HepG2 (cell line): ENCODE measurements around the gene BLVRB. TPM values are rescaled to one million over a fixed set of nuclear protein-coding genes. Genes with fewer than 3 reads are reported as not detected.

Experiments
- HOXA3 ChIP-seq: sonication (generic); formaldehyde crosslinking; IDR thresholded peaks from 2 replicates; pipeline ENCODE4 v1.5.0; 2020; ENCODE audit warnings: missing genetic modification reagents
- JARID2 ChIP-seq: sonication (generic); formaldehyde crosslinking; IDR thresholded peaks from 2 replicates; pipeline ENCODE4 v1.8.1; 2023; ENCODE audit warnings: missing genetic modification reagents, inconsistent platforms; ENCODE audit not compliant: insufficient replicate concordance
- JUNB ChIP-seq: sonication (generic); formaldehyde crosslinking; IDR thresholded peaks from 2 replicates; pipeline ENCODE4 v1.8.0; 2022; ENCODE audit warnings: missing genetic modification reagents, mild to moderate bottlenecking, borderline replicate concordance
- KLF9 ChIP-seq: IDR thresholded peaks from 2 replicates; pipeline ENCODE4 v1.6.1; 2016; ENCODE audit warnings: low read depth
- MTF2 ChIP-seq: sonication (generic); formaldehyde crosslinking; IDR thresholded peaks from 2 replicates; pipeline ENCODE4 v1.5.0; 2020; ENCODE audit warnings: missing genetic modification reagents, borderline replicate concordance
- NFYC ChIP-seq: IDR thresholded peaks from 2 replicates; pipeline ENCODE4 v1.6.1; 2016; ENCODE audit warnings: missing genetic modification reagents, missing compliant biosample characterization
- PHB2 ChIP-seq: fragments of 450-650 bp; IDR thresholded peaks from 2 replicates; pipeline ENCODE4 v1.6.1; 2018; ENCODE audit not compliant: partially characterized antibody
- STAG1 ChIP-seq: sonication (generic); formaldehyde crosslinking; IDR thresholded peaks from 2 replicates; pipeline ENCODE4 v1.4.0; 2020; ENCODE audit warnings: missing genetic modification reagents
- TEAD2 ChIP-seq: sonication (generic); formaldehyde crosslinking; IDR thresholded peaks from 2 replicates; pipeline ENCODE4 v1.9.0; 2021; ENCODE audit warnings: missing genetic modification reagents
- ZNF225 ChIP-seq: sonication (generic); formaldehyde crosslinking; IDR thresholded peaks from 2 replicates; pipeline ENCODE4 v1.4.0; 2020; ENCODE audit warnings: mild to moderate bottlenecking, missing genetic modification reagents
- ZNF567 ChIP-seq: sonication (generic); formaldehyde crosslinking; IDR thresholded peaks from 2 replicates; pipeline ENCODE4 v1.8.1; 2023; ENCODE audit warnings: mild to moderate bottlenecking, missing genetic modification reagents, borderline replicate concordance
- ZNF605 ChIP-seq: sonication (generic); formaldehyde crosslinking; IDR thresholded peaks from 2 replicates; pipeline ENCODE4 v1.8.0; 2022; ENCODE audit warnings: mild to moderate bottlenecking, missing genetic modification reagents
- ZNF687 ChIP-seq: sonication (generic); formaldehyde crosslinking; IDR thresholded peaks from 2 replicates; pipeline ENCODE4 v1.5.1; 2020; ENCODE audit warnings: mild to moderate bottlenecking, missing genetic modification reagents, moderate library complexity
- ZNF691 ChIP-seq: sonication (generic); formaldehyde crosslinking; IDR thresholded peaks from 2 replicates; pipeline ENCODE4 v1.4.0; 2020; ENCODE audit warnings: missing genetic modification reagents, low read depth, mild to moderate bottlenecking, borderline replicate concordance
- ZNF746 ChIP-seq: sonication (generic); formaldehyde crosslinking; IDR thresholded peaks from 2 replicates; pipeline ENCODE4 v1.8.0; 2022; ENCODE audit warnings: mild to moderate bottlenecking, missing genetic modification reagents
- ZNF747 ChIP-seq: sonication (generic); formaldehyde crosslinking; IDR thresholded peaks from 2 replicates; pipeline ENCODE4 v1.8.1; 2023; ENCODE audit warnings: missing genetic modification reagents, mild to moderate bottlenecking, borderline replicate concordance
- ZNF766 ChIP-seq: sonication (generic); formaldehyde crosslinking; IDR thresholded peaks from 2 replicates; pipeline ENCODE4 v1.5.0; 2020; ENCODE audit warnings: missing genetic modification reagents, borderline replicate concordance
- ZSCAN30 ChIP-seq: sonication (generic); formaldehyde crosslinking; IDR thresholded peaks from 2 replicates; pipeline ENCODE4 v1.5.0; 2020; ENCODE audit warnings: mild to moderate bottlenecking, missing genetic modification reagents
- polyA plus RNA-seq, 8 experiments: library from polyadenylated mRNA; depleted of rRNA in 3 of 8; stranded (reverse) in 7 of 8; unstranded in 1 of 8; fragments of >200 nt; fragmentation: Illumina TruSeq in 4 of 8; extraction: Trizol in 4 of 8; gene quantifications; 2 replicates each; pipeline versions ENCODE4 v1.2.1 to v1.2.3, GENCODE V29; 2011 to 2016; ENCODE audit warnings: low read depth in 4 of 8, missing spikeins in 1 of 8, mixed read lengths in 1 of 8; ENCODE audit not compliant: insufficient read depth in 1 of 8
- total RNA-seq, 5 experiments: library from RNA; depleted of rRNA; stranded (reverse); fragments of >200 nt; fragmentation: Illumina TruSeq; extraction: Trizol; gene quantifications; 2 replicates each; pipeline ENCODE4 v1.2.3, GENCODE V29; 2016; ENCODE audit warnings: low read depth in 1 of 5
- TF ChIP-seq, protein P1 (sequence below): sonication (generic); formaldehyde crosslinking; IDR thresholded peaks from 2 replicates; pipeline ENCODE4 v1.9.0; 2021; ENCODE audit warnings: missing genetic modification reagents, borderline replicate concordance
- TF ChIP-seq, protein P2 (sequence below): sonication (generic); formaldehyde crosslinking; IDR thresholded peaks from 2 replicates; pipeline ENCODE4 v1.5.0; 2020; ENCODE audit warnings: mild to moderate bottlenecking, missing genetic modification reagents

Gene BLVRB
- total and polyA plus RNA-seq, 2 of the 13 experiments (the other 11 are each of a cell fraction or from before 2014, with no cell fraction given): 25.9 to 51.4 TPM

DNA sequence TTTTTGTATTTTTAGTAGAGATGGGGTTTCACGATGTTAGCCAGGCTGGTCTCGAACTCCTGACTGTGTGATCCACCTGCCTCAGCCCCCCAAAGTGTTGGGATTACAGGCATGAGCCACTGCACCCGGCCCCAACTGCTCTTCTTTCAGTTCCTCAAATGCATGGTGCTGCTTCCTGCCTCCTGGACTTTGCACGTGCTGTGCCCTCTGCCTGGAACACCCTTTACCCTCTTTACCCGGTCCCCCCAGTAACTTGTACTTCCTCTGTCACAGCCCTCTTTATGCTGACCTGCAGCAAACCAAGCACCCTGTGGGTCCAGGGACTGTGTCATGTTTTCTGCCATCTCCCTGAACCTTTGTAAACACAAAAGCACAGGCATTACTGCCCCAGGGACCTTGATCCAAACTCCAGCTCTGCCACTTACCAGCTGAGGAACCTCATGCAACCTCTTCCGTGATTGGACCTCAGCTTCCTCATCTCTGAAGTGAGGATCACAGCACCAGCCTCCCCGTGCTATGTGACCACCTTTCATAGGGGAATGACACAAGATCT, 3.8 kb downstream of the BLVRB start (continued):
- TF ChIP-seq ZNF225 (CRISPR knock-in tag): 0 out of 2 replicates have a peak, but pooled peaks have one; percentile 20
- no peak for TF ChIP-seq JUNB (CRISPR knock-in tag)
- peak; percentile 74 for TF ChIP-seq ZNF687 (CRISPR knock-in tag)
- no peak for TF ChIP-seq KLF9 (CRISPR knock-in tag)
- no peak; the same call in 1 of the 2 replicates for TF ChIP-seq ZNF766
- TF ChIP-seq ZNF605: 0 out of 2 replicates have a peak, but pooled peaks have one; percentile 25
- 0 out of 2 replicates have a peak, but pooled peaks have one; percentile 18 for TF ChIP-seq NFYC
- no peak for TF ChIP-seq ZNF746
- TF ChIP-seq MTF2 (CRISPR knock-in tag): no peak
- TF ChIP-seq ZNF567 (CRISPR knock-in tag): no peak
- no peak for TF ChIP-seq PHB2
- TF ChIP-seq HOXA3 (CRISPR knock-in tag): peak; percentile 68; the same call in 1 of the 2 replicates
- no peak for TF ChIP-seq TEAD2 (CRISPR knock-in tag)
- TF ChIP-seq, protein P1, sequence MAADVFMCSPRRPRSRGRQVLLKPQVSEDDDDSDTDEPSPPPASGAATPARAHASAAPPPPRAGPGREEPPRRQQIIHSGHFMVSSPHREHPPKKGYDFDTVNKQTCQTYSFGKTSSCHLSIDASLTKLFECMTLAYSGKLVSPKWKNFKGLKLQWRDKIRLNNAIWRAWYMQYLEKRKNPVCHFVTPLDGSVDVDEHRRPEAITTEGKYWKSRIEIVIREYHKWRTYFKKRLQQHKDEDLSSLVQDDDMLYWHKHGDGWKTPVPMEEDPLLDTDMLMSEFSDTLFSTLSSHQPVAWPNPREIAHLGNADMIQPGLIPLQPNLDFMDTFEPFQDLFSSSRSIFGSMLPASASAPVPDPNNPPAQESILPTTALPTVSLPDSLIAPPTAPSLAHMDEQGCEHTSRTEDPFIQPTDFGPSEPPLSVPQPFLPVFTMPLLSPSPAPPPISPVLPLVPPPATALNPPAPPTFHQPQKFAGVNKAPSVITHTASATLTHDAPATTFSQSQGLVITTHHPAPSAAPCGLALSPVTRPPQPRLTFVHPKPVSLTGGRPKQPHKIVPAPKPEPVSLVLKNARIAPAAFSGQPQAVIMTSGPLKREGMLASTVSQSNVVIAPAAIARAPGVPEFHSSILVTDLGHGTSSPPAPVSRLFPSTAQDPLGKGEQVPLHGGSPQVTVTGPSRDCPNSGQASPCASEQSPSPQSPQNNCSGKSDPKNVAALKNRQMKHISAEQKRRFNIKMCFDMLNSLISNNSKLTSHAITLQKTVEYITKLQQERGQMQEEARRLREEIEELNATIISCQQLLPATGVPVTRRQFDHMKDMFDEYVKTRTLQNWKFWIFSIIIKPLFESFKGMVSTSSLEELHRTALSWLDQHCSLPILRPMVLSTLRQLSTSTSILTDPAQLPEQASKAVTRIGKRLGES (CRISPR knock-in tag): no peak
- TF ChIP-seq JARID2 (CRISPR knock-in tag): no peak
- TF ChIP-seq ZNF691 (CRISPR knock-in tag): no peak
- TF ChIP-seq ZNF747 (CRISPR knock-in tag): 0 out of 2 replicates have a peak, but pooled peaks have one; percentile 23
- no peak for TF ChIP-seq ZSCAN30
- TF ChIP-seq STAG1 (CRISPR knock-in tag): 0 out of 2 replicates have a peak, but pooled peaks have one; percentile 6
- TF ChIP-seq, protein P2, sequence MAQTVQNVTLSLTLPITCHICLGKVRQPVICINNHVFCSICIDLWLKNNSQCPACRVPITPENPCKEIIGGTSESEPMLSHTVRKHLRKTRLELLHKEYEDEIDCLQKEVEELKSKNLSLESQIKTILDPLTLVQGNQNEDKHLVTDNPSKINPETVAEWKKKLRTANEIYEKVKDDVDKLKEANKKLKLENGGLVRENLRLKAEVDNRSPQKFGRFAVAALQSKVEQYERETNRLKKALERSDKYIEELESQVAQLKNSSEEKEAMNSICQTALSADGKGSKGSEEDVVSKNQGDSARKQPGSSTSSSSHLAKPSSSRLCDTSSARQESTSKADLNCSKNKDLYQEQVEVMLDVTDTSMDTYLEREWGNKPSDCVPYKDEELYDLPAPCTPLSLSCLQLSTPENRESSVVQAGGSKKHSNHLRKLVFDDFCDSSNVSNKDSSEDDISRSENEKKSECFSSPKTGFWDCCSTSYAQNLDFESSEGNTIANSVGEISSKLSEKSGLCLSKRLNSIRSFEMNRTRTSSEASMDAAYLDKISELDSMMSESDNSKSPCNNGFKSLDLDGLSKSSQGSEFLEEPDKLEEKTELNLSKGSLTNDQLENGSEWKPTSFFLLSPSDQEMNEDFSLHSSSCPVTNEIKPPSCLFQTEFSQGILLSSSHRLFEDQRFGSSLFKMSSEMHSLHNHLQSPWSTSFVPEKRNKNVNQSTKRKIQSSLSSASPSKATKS (CRISPR knock-in tag): no peak
